CD14-positive monocyte (primary cell): ENCODE measurements around the gene SEZ6L2. TPM values are rescaled to one million over a fixed set of nuclear protein-coding genes. Genes with fewer than 3 reads are reported as not detected.
A peak's percentile ranks its signal among the peaks of the same experiment; 100 is the strongest.

Experiments used
- DNase-seq, 3 donors: peaks; one replicate each; pipeline ENCODE4 v3.0.0-alpha.2; 2011 to 2022
- H2AFZ ChIP-seq: 2 replicates; pipeline ENCODE4 v1.6.0; 2012; ENCODE audit warnings: mild to moderate bottlenecking, low read depth, low read length, inconsistent platforms; ENCODE audit not compliant: insufficient read depth, poor library complexity, severe bottlenecking
- H3K27ac ChIP-seq, 2 donors: 1 replicate in 1 of 2; 2 replicates in 1 of 2; pipeline ENCODE4 v1.5.1; 2012 to 2013; ENCODE audit warnings: low read length in 2 of 2, control low read depth in 1 of 2, inconsistent platforms in 1 of 2, low read depth in 1 of 2, mild to moderate bottlenecking in 1 of 2
- H3K27me3 ChIP-seq, 2 donors: one replicate each; pipeline versions ENCODE4 v1.6.0 to v1.6.1; 2011 to 2013; ENCODE audit warnings: low read length in 2 of 2; ENCODE audit not compliant: control insufficient read depth in 2 of 2, insufficient read depth in 2 of 2
- H3K36me3 ChIP-seq, 2 donors: replicated peaks in 1 of 2; 1 replicate in 1 of 2; 2 replicates in 1 of 2; pipeline versions ENCODE4 v1.5.1 to v1.6.1; 2012 to 2013; ENCODE audit warnings: low read length in 2 of 2, control low read depth in 1 of 2, inconsistent platforms in 1 of 2, mild to moderate bottlenecking in 1 of 2; ENCODE audit not compliant: insufficient read depth in 2 of 2, control insufficient read depth in 1 of 2
- H3K4me1 ChIP-seq, 2 donors: 1 replicate in 1 of 2; 2 replicates in 1 of 2; pipeline versions ENCODE4 v1.5.1 to v1.6.1; 2012 to 2013; ENCODE audit warnings: low read length in 2 of 2, control low read depth in 1 of 2, inconsistent platforms in 1 of 2, mild to moderate bottlenecking in 1 of 2, moderate library complexity in 1 of 2; ENCODE audit not compliant: insufficient read depth in 2 of 2, control insufficient read depth in 1 of 2
- H3K4me2 ChIP-seq: replicated peaks from 2 replicates; pipeline ENCODE3; 2012; ENCODE audit warnings: low read length, moderate library complexity, mild to moderate bottlenecking; ENCODE audit not compliant: poor library complexity, severe bottlenecking; ENCODE audit errors: extremely low read depth
- H3K4me3 ChIP-seq, 3 experiments: fragments of 200-600 bp in 1 of 3; sonication (generic) in 1 of 3; replicated peaks in 1 of 3; 1 replicate in 2 of 3; 2 replicates in 1 of 3; pipeline ENCODE4 v1.5.1; 2011 to 2013; ENCODE audit warnings: low read length in 3 of 3, mild to moderate bottlenecking in 3 of 3, control low read depth in 2 of 3, low read depth in 2 of 3, inconsistent platforms in 1 of 3, moderate library complexity in 1 of 3
- H3K79me2 ChIP-seq: 2 replicates; pipeline ENCODE4 v1.6.0; 2012; ENCODE audit warnings: mild to moderate bottlenecking, control low read depth, inconsistent platforms, low read length, moderate library complexity; ENCODE audit not compliant: insufficient read depth
- H3K9ac ChIP-seq: 2 replicates; pipeline ENCODE4 v1.6.0; 2017; ENCODE audit warnings: low read length, mild to moderate bottlenecking; ENCODE audit not compliant: insufficient read depth, poor library complexity, severe bottlenecking
- H3K9me3 ChIP-seq, 2 donors: replicated peaks in 1 of 2; 1 replicate in 1 of 2; 2 replicates in 1 of 2; pipeline versions ENCODE4 v1.5.1 to v1.6.1; 2012 to 2013; ENCODE audit warnings: low read length in 2 of 2, control low read depth in 1 of 2; ENCODE audit not compliant: control insufficient read depth in 1 of 2, insufficient read depth in 1 of 2
- H4K20me1 ChIP-seq: 2 replicates; pipeline ENCODE4 v1.6.0; 2012; ENCODE audit warnings: mild to moderate bottlenecking, low read length, control low read depth, moderate library complexity; ENCODE audit not compliant: insufficient read depth
- H3K27ac Mint-ChIP-seq, 7 donors: one replicate each; pipeline ENCODE4 v1.8.0; 2020; ENCODE audit warnings: mild to moderate bottlenecking in 7 of 7, mixed read lengths in 7 of 7, moderate library complexity in 6 of 7, inconsistent platforms in 2 of 7
- H3K27me3 Mint-ChIP-seq, 3 donors: one replicate each; pipeline ENCODE4 v1.8.0; 2021 to 2022; ENCODE audit warnings: low read depth in 3 of 3, mild to moderate bottlenecking in 3 of 3, mixed read lengths in 3 of 3, moderate library complexity in 3 of 3, inconsistent platforms in 1 of 3
- H3K36me3 Mint-ChIP-seq, 2 donors: one replicate each; pipeline ENCODE4 v1.8.0; 2020; ENCODE audit warnings: mixed read lengths in 2 of 2, inconsistent platforms in 1 of 2, mild to moderate bottlenecking in 1 of 2
- H3K4me1 Mint-ChIP-seq: one replicate; pipeline ENCODE4 v1.8.0; 2020; ENCODE audit warnings: mild to moderate bottlenecking, mixed read lengths
- H3K4me3 Mint-ChIP-seq, 2 donors: one replicate each; pipeline ENCODE4 v1.8.0; 2020; ENCODE audit warnings: mild to moderate bottlenecking in 2 of 2, mixed read lengths in 2 of 2, moderate library complexity in 1 of 2
- H3K9me3 Mint-ChIP-seq, 7 donors: one replicate each; pipeline ENCODE4 v1.8.0; 2020 to 2022; ENCODE audit warnings: mixed read lengths in 7 of 7, mild to moderate bottlenecking in 6 of 7, moderate library complexity in 6 of 7, inconsistent platforms in 2 of 7
- CTCF ChIP-seq: fragments of 200-600 bp; IDR thresholded peaks from one replicate; pipeline ENCODE4 v1.8.0; 2022; ENCODE audit warnings: antibody characterized with exemption, mild to moderate bottlenecking
- WGBS: methylation state at CpG from one replicate; pipeline ENCODE4 v1.1.5; 2013; ENCODE audit warnings: missing lambda C conversion rate; ENCODE audit not compliant: insufficient coverage; 5-methylcytosine and 5-hydroxymethylcytosine counted together
- intact Hi-C, 2 donors: fragments of 100-400 bp; cut with micrococcal nuclease; formaldehyde crosslinking; loops; one replicate each; pipeline versions ENCODE4 v1.15.0 to v1.15.1; 2023
- polyA plus RNA-seq, 3 donors: library from polyadenylated mRNA; depleted of rRNA in 1 of 3; unstranded in 2 of 3; stranded (reverse) in 1 of 3; fragments of 300-500 nt in 2 of 3; fragments of >200 nt in 1 of 3; fragmentation: Illumina TruSeq in 2 of 3; gene quantifications; 1 replicate in 2 of 3; 2 replicates in 1 of 3; pipeline ENCODE4 v1.2.3, GENCODE V29; 2012 to 2021

SEZ6L2 gene
- polyA plus RNA-seq, 3 donors, result not detected

- H3K27ac Mint-ChIP-seq, result peak overlapping the region in 1 of 7 donors; percentile 13
- no peak for TF ChIP-seq CTCF
- no peaks in the 10 kb centered on the region for H3K9me3 Mint-ChIP-seq
- Histone ChIP-seq H3K79me2 (peaks cover 35% of the 10 kb centered on the region), H3K4me1 (no peaks in the 10 kb centered on the region), H4K20me1 (peaks cover 95% of the 10 kb centered on the region), H3K36me3 (peaks cover 63 to 75% of the 10 kb centered on the region in 2 donors), H3K27ac (no peak overlapping the region), H3K4me3 (no peak overlapping the region), H3K9ac (no peak overlapping the region), H2AFZ (no peak overlapping the region), H3K4me2 (no peak overlapping the region), H3K9me3 (no peaks in the 10 kb centered on the region), H3K27me3 (no peaks in the 10 kb centered on the region)
- 100% methylated on average over 1 of the region's 2 CpGs for WGBS
- DNase-seq, result no peak
- peaks cover 62 to 74% of the 10 kb centered on the region in 2 donors for H3K36me3 Mint-ChIP-seq
- H3K4me3 Mint-ChIP-seq, result no peak overlapping the region
- peaks cover 5% of the 10 kb centered on the region for H3K4me1 Mint-ChIP-seq
- H3K27me3 Mint-ChIP-seq, result no peaks in the 10 kb centered on the region
- intact Hi-C loops, result no loop called here
Measured at GRCh38 chr16:29831490-29831889, 67.9 kb downstream of the SEZ6L2 start.

- Histone ChIP-seq H3K36me3 (peaks cover 56 to 73% of the 10 kb centered on the region in 2 donors), H3K9ac (no peak overlapping the region), H3K4me3 (no peak overlapping the region), H3K79me2 (peaks cover 42% of the 10 kb centered on the region), H2AFZ (no peak overlapping the region), H3K9me3 (no peaks in the 10 kb centered on the region), H3K27me3 (no peaks in the 10 kb centered on the region), H3K4me2 (no peak overlapping the region), H3K27ac (no peak overlapping the region), H4K20me1 (peaks cover 97% of the 10 kb centered on the region), H3K4me1 (no peaks in the 10 kb centered on the region)
- Mint-ChIP-seq H3K27me3 (no peaks in the 10 kb centered on the region), H3K4me3 (no peak overlapping the region), H3K27ac (peak overlapping the region in 2 of 7 donors; percentile 15 to 66), H3K4me1 (peaks cover 5% of the 10 kb centered on the region), H3K9me3 (no peaks in the 10 kb centered on the region), H3K36me3 (peaks cover 57 to 73% of the 10 kb centered on the region in 2 donors)
- intact Hi-C loops, result no loop called here
- no peak for TF ChIP-seq CTCF
- no peak for DNase-seq
- WGBS, result 100% methylated on average over 9 of the region's 11 CpGs
Measured at GRCh38 chr16:29830774-29831173, 68.6 kb downstream of the SEZ6L2 start.
